Endothelial cell of umbilical vein (primary cell): ENCODE results near the gene SPP2. TPM values are rescaled to one million over a fixed set of nuclear protein-coding genes. Genes with fewer than 3 reads are reported as not detected.

Source experiments
- BruUV-seq: library from RNA; stranded (reverse); fragments of 400-500 nt; replicated peaks from 2 replicates; lab custom pipeline; 2021; lab: Mats Ljungman, UMichigan
- CTCF ChIA-PET: fragments of 300-600, 350-600 bp; sonication (Branson Sonifier 250); formaldehyde crosslinking; loops from one replicate; lab custom pipeline; 2021; ENCODE audit warnings: antibody characterized with exemption, inconsistent platforms; lab: Charles Lee
- POLR2A ChIA-PET: fragments of 300-600, 350-600 bp; sonication (Branson Sonifier 250); formaldehyde crosslinking; loops from one replicate; lab custom pipeline; 2021; ENCODE audit warnings: antibody characterized with exemption, inconsistent platforms; lab: Charles Lee
- DNase-seq: peaks from one replicate; pipeline ENCODE4 v3.0.0-alpha.2; 2011; ENCODE audit warnings: low read depth, low spot score
- FAIRE-seq: peaks from 2 replicates; lab custom pipeline; 2011; peaks lifted over from hg19 to GRCh38; lab: Jason Lieb, UNC
- H2AFZ ChIP-seq: 2 replicates; pipeline ENCODE4 v1.6.0; 2012; ENCODE audit warnings: low read depth, low read length, control low read depth, inconsistent platforms
- H3K27ac ChIP-seq: 2 replicates; pipeline ENCODE4 v1.5.1; 2011; ENCODE audit warnings: low read depth, mild to moderate bottlenecking, control low read depth, low read length, moderate library complexity; ENCODE audit not compliant: insufficient read depth
- H3K27me3 ChIP-seq, 2 experiments: 2 replicates each; pipeline versions ENCODE4 v1.6.0 to v1.6.1; 2011; ENCODE audit warnings: low read length in 2 of 2, mixed read lengths in 1 of 2; ENCODE audit not compliant: control insufficient read depth in 2 of 2, insufficient read depth in 2 of 2
- H3K36me3 ChIP-seq, 2 experiments: 2 replicates in 1 of 2; 3 replicates in 1 of 2; pipeline ENCODE4 v1.5.1; 2011; ENCODE audit warnings: low read length in 2 of 2, mild to moderate bottlenecking in 1 of 2, moderate library complexity in 1 of 2; ENCODE audit not compliant: control insufficient read depth in 2 of 2, insufficient read depth in 2 of 2; ENCODE audit errors: extremely low read depth in 1 of 2
- H3K4me1 ChIP-seq: 3 replicates; pipeline ENCODE4 v1.5.1; 2011; ENCODE audit warnings: mild to moderate bottlenecking, low read length; ENCODE audit not compliant: control insufficient read depth, insufficient read depth; ENCODE audit errors: extremely low read depth
- H3K4me2 ChIP-seq: 2 replicates; pipeline ENCODE4 v1.6.1; 2011; ENCODE audit warnings: low read length, control low read depth, mixed read lengths; ENCODE audit not compliant: insufficient read depth
- H3K4me3 ChIP-seq, 3 experiments: fragments of 200-600 bp in 1 of 3; sonication (generic), shearing (Covaris generic) in 1 of 3; replicated peaks in 1 of 3; 2 replicates each; pipeline ENCODE4 v1.5.1; 2011 to 2016; ENCODE audit warnings: control low read depth in 3 of 3, low read length in 3 of 3, mild to moderate bottlenecking in 2 of 3, inconsistent platforms in 1 of 3, low read depth in 1 of 3, moderate library complexity in 1 of 3; ENCODE audit not compliant: insufficient read depth in 1 of 3
- H3K79me2 ChIP-seq: 2 replicates; pipeline ENCODE4 v1.6.0; 2012; ENCODE audit warnings: low read length, inconsistent platforms; ENCODE audit not compliant: control insufficient read depth, insufficient read depth
- H3K9ac ChIP-seq: replicated peaks from 2 replicates; pipeline ENCODE3; 2011; ENCODE audit warnings: low read length, control low read depth; ENCODE audit not compliant: insufficient read depth; ENCODE audit errors: extremely low read depth
- H3K9me1 ChIP-seq: replicated peaks from 3 replicates; pipeline ENCODE4 v1.6.0; 2011; ENCODE audit warnings: mild to moderate bottlenecking, low read length; ENCODE audit not compliant: control insufficient read depth, insufficient read depth; ENCODE audit errors: extremely low read depth
- H3K9me3 ChIP-seq: replicated peaks from 2 replicates; pipeline ENCODE4 v1.5.1; 2012; ENCODE audit warnings: low read length, inconsistent platforms; ENCODE audit not compliant: control insufficient read depth, insufficient read depth
- H4K20me1 ChIP-seq: replicated peaks from 2 replicates; pipeline ENCODE3; 2011; ENCODE audit warnings: mild to moderate bottlenecking, low read length; ENCODE audit not compliant: control insufficient read depth, insufficient read depth; ENCODE audit errors: extremely low read depth
- EZH2 ChIP-seq: IDR thresholded peaks from 2 replicates; pipeline ENCODE4 v1.6.1; 2012; ENCODE audit warnings: borderline replicate concordance, low read depth, mild to moderate bottlenecking, moderate library complexity, low read length, inconsistent platforms; ENCODE audit not compliant: severe bottlenecking
- FOS ChIP-seq: IDR thresholded peaks from 2 replicates; pipeline ENCODE4 v1.6.1; 2011; ENCODE audit warnings: mild to moderate bottlenecking, low read length, moderate library complexity, borderline replicate concordance; ENCODE audit not compliant: insufficient read depth
- GATA2 ChIP-seq: IDR thresholded peaks from 2 replicates; pipeline ENCODE4 v1.7.0; 2011; ENCODE audit warnings: low read depth, mild to moderate bottlenecking, moderate library complexity, mixed read lengths, low read length; ENCODE audit not compliant: insufficient read length, insufficient read depth
- JUN ChIP-seq: IDR thresholded peaks from 2 replicates; pipeline ENCODE4 v1.6.1; 2011; ENCODE audit warnings: borderline replicate concordance, low read depth; ENCODE audit not compliant: insufficient read length, insufficient read depth
- MAX ChIP-seq: IDR thresholded peaks from 2 replicates; pipeline ENCODE4 v1.6.1; 2011; ENCODE audit not compliant: insufficient read depth, insufficient read length
- MYC ChIP-seq: IDR thresholded peaks from one replicate; pipeline ENCODE4 v1.6.1; 2011; ENCODE audit warnings: mild to moderate bottlenecking, low read depth, low read length
- POLR2A ChIP-seq: IDR thresholded peaks from 2 replicates; pipeline ENCODE4 v1.6.1; 2012; ENCODE audit warnings: low read depth, mild to moderate bottlenecking, control low read depth, low read length
- POLR2AphosphoS5 ChIP-seq: IDR thresholded peaks from 2 replicates; pipeline ENCODE4 v1.6.1; 2012; ENCODE audit warnings: low read depth, mild to moderate bottlenecking, control low read depth, low read length, moderate library complexity; ENCODE audit not compliant: insufficient read depth
- dilution Hi-C: fragments of 300-500 bp; cut with MboI; formaldehyde crosslinking; loops from one replicate; pipeline ENCODE4 v1.15.0; 2019; ENCODE audit warnings: low sequenced_read_pairs; ENCODE audit not compliant: extremely low pct_ligation_motif_present
- intact Hi-C: fragments of 100-400 bp; cut with micrococcal nuclease; formaldehyde crosslinking; loops from one replicate; pipeline ENCODE4 v1.10.0; 2022
- polyA plus RNA-seq, 4 experiments: library from polyadenylated mRNA; depleted of rRNA in 3 of 4; stranded (reverse) in 3 of 4; unstranded in 1 of 4; fragments of >200 nt; gene quantifications; 2 replicates each; pipeline versions ENCODE4 v1.2.1 to v1.2.3, GENCODE V29; 2011 to 2012; ENCODE audit warnings: missing spikeins in 1 of 4
- total RNA-seq: library from RNA; stranded (reverse); gene quantifications from 2 replicates; pipeline ENCODE4 v1.2.3, GENCODE V29; 2021
- TF ChIP-seq, protein P1 (sequence below), 2 donors: IDR thresholded peaks; 1 replicate in 1 of 2; 2 replicates in 1 of 2; pipeline ENCODE4 v1.5.1; 2011; ENCODE audit warnings: low read length in 2 of 2, mild to moderate bottlenecking in 2 of 2, moderate library complexity in 2 of 2, control low read depth in 1 of 2, inconsistent platforms in 1 of 2, low read depth in 1 of 2; ENCODE audit not compliant: insufficient read depth in 1 of 2; ENCODE audit errors: extremely low read depth in 1 of 2

The SPP2 gene
- total and polyA plus RNA-seq, 2 donors (not counting 3 experiments of a cell fraction or from before 2014, with no cell fraction given) = not detected

GRCh38 chr2:234076451-234076850, 25.9 kb downstream of the SPP2 start:
- intact Hi-C loops (no loop called here), dilution Hi-C loops (no loop called here)
- Histone ChIP-seq H2AFZ (no peak overlapping the region), H3K9me3 (no peaks in the 10 kb centered on the region), H3K4me1 (no peaks in the 10 kb centered on the region), H3K79me2 (no peaks in the 10 kb centered on the region), H3K4me3 (no peak overlapping the region), H3K4me2 (no peak overlapping the region), H3K27me3 (no peaks in the 10 kb centered on the region), H3K36me3 (no peaks in the 10 kb centered on the region), H3K9me1 (no peaks in the 10 kb centered on the region), H3K9ac (no peak overlapping the region), H4K20me1 (no peaks in the 10 kb centered on the region), H3K27ac (no peak overlapping the region)
- no peak for DNase-seq
- ChIA-PET CTCF (interaction anchor here (1.9 kb wide), 1 partner anchor 15 kb away, joined by 4 read pairs; no protein-coding TSS in a partner anchor), POLR2A (no interaction called here)
- TF ChIP-seq, protein P1, sequence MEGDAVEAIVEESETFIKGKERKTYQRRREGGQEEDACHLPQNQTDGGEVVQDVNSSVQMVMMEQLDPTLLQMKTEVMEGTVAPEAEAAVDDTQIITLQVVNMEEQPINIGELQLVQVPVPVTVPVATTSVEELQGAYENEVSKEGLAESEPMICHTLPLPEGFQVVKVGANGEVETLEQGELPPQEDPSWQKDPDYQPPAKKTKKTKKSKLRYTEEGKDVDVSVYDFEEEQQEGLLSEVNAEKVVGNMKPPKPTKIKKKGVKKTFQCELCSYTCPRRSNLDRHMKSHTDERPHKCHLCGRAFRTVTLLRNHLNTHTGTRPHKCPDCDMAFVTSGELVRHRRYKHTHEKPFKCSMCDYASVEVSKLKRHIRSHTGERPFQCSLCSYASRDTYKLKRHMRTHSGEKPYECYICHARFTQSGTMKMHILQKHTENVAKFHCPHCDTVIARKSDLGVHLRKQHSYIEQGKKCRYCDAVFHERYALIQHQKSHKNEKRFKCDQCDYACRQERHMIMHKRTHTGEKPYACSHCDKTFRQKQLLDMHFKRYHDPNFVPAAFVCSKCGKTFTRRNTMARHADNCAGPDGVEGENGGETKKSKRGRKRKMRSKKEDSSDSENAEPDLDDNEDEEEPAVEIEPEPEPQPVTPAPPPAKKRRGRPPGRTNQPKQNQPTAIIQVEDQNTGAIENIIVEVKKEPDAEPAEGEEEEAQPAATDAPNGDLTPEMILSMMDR (IDR thresholded peaks at IDR 0.05; ENCODE audit: extremely low read depth in 1 of 2, insufficient read depth in 1 of 2, low read depth in 1 of 2, low read length in 2 of 2) = no peak
- TF ChIP-seq POLR2AphosphoS5 (no peak), JUN (no peak), GATA2 (no peak), MAX (no peak), POLR2A (no peak), MYC (no peak), FOS (no peak), EZH2 (no peak)
- no peak for FAIRE-seq
- no TSS peak for BruUV-seq
